GM10847 (cell line): Measurements from ENCODE around the gene NKX1-1.

Source experiments
- POLR2A ChIP-seq: IDR thresholded peaks from 2 replicates; pipeline ENCODE4 v1.6.1; 2011; ENCODE audit not compliant: insufficient read length; ENCODE audit errors: extremely low read depth

Gene NKX1-1

DNA sequence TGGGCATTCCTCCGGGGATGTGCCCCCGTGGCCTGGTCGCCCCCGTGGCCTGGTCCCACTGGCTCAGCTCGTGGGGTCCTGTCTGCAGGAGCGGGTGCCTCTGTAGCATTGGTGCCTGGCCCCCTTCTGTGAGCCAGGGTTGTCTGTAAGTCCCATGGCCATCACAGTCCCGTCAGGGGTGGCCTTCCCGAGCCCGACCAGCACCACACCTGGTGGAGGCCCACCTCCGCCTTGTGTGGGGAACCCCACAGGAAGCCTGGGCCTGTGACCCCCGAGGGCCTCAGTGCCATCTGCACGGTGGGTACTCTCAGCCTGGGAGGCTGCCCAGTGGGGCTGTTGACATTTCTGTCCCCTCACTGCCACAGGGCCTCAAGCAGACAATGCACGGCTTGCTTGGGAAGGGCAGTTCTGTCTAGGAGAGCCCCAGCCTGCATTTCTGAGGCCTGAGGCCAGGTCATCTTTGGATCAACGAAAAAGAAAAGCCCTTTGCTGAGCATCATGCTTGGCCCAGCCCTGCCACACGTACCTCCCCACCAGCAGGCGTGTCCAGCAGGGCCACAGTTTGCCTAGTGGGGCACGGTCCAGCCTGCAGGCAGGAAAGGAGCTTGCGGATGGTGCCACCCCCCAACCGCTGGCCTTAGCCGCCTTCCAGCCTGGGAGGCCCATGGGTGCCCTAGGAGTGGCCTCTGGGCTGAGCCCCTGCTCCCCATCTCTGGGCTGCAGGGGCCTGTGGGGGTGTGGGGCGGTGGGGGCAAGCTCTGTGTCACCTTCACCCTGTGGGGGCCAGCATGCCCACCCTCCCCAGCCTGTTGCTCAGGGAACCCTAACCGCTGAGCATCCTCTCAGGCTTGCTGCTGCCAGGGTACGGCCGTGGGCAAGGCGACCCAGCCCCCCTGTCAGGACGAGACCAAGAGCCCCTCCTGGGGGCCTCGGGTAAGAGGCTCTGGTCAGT is 23.2 kb downstream of the NKX1-1 start:
- TF ChIP-seq POLR2A: no peak

DNA sequence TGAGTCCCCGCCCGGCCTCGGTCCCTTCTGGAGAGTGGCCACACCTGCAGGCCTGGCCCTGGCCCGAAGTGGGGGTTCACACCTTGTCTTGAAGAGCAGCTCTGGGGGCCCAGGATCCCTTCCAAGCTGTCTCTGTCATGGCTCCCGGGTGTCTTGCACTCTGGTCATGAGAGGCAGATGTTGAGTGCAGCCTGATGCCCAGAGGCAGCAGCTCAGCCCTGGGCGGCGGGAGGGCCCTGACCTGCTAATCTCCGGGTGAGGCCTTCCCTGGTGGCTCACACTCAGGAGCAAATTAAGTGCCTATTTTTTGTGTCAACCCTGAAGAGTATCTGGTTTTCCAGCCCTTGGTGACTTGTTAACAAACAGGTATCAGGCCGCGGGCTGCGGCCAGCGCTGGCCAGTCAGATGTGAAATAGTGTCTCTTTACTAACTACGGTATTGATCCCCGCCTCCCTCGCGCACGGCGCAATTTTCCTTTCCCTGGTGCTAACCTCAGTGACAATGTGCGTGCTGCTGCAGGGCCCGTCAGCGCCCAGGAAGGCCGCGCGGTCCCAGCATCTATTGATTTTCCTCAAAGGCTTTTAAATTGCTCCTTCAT is 24.2 kb downstream of the NKX1-1 start:
- TF ChIP-seq POLR2A: no peak

DNA sequence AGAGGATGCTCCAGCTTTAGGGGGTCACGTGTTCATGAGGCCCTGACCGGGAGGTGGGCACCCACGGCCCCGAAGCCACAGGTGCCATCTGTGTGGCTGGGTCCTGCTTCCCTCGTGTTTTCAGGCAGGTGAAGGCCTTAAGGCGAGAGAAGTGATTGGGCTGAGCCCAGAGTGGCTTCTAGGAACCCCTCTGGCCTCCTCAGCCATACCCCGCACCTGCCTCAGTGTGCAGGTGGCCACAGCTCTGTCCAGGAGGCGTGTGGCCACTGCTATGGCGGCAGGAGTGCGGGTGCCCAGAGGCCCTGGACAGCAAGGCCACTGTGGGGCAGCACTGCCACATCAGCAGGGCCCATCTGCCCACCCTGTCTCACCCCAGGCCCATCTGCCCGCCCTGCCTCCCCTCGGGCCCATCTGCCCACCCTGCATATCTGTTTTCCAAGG is 25.0 kb downstream of the NKX1-1 start:
- TF ChIP-seq POLR2A: no peak

DNA sequence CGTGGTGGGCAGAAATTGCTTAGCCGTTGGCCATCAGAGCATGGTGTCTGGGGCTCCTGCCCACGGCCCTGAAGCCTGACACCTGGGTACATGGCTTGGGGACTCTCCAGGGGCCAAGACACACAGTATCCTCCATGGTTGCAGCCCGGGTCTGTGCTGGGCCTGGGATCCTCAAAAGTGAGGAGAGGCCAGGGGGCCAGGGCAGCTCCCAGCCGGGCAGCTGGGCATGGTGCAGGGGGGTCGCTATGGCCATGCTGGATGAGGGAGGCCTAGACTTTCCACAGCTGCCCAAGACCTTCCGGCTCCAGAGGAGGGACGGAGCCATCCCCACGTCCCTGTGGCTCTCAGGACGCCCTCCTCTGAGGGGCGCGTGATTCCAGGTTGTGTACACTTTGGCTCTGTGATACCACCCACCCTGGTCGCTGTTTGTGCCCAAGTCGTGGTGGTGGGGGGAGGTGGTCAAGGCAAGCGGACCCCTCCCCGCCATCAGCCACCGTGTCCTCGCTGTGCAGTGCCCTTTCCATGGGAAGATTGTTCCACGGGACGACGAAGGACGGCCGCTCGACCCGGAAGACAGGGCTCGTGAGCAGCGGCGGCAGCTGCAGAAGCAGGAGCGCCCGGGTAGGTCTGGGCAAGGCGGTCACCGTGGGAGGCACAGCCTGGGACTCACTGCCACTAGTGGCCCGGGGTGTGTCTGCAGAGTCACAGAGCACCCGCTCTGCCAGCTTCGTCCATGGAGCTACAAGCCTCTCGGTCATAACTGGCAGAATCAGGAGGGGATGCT is 25.7 kb downstream of the NKX1-1 start:
- TF ChIP-seq POLR2A: no peak

DNA sequence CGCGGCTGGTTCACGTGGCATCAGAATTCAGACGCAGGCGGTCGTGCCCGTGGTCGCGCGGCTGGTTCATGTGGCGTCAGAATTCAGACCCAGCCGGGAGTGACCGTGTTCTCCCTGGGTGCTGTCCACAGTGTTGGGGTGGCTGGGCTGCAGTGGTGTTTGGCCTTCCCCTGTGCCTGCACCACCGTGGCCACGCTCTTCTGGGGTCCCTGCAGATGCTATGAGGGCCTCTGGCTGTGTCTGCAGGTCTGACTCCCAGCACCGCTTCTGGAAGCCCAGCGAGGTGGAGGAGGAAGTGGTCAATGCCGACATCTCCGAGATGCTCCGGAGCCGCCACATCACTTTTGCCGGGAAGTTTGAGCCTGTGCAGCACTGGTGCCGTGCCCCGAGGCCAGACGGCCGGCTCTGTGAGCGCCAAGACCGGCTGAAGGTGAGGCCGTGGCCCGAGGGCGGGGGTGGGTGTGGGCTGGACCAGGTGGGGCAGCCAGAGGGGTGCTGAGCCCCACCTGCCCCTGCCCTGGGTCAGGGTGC is 26.4 kb downstream of the NKX1-1 start:
- TF ChIP-seq POLR2A: no peak

DNA sequence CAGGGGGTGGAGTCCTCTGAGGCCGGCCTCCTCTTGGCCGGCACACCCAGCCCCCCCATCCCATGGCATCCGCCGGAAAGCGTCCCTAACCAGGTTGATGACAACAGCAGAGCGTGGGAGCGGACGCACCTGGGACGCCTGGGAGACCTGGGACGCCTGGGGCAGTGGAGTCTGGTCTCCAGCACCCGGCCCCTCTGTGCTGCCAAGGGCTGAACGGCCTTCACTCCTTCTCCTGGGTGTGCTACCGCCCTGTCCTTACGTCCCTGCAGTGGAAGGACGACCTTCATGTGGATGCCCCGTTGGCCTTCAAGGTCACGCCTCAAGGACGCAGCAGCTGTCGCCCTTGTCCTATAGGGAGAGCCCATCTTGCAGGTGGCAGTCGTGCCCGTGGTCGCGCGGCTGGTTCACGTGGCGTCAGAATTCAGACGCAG is 26.9 kb downstream of the NKX1-1 start:
- TF ChIP-seq POLR2A: no peak

DNA sequence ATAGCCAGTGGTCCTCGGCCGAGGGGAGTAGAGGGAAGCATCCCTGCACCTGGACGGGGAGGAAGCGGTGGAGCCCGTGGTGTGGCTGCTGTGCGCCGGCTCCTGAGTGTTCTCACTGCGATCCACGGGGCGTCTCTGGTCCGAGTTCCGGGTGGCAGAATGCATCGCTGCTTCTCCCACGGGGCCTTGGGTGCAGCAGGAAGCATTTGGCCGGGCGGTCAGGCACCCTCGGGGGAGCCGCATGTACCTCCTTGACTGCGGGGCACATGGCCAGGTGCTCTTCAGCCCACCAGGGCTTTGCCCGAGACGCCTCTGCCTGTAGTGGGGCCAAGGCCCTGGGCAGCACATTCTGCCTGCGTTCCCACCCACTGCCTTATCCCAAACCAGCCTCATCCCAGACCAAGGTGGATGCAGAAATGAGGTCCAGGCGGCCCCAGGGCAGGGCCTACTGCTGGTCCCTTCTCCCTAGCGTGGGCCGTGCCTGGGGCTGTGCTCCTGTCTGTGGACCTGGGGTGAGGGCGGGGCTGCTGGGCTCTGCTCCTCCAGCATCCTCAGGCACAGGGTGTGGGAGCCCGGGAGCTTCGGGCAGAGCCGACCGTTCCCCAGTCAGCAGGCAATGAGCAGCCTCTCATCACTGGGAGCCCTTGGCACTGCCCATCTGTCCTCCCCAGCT is 27.5 kb downstream of the NKX1-1 start:
- TF ChIP-seq POLR2A: no peak

DNA sequence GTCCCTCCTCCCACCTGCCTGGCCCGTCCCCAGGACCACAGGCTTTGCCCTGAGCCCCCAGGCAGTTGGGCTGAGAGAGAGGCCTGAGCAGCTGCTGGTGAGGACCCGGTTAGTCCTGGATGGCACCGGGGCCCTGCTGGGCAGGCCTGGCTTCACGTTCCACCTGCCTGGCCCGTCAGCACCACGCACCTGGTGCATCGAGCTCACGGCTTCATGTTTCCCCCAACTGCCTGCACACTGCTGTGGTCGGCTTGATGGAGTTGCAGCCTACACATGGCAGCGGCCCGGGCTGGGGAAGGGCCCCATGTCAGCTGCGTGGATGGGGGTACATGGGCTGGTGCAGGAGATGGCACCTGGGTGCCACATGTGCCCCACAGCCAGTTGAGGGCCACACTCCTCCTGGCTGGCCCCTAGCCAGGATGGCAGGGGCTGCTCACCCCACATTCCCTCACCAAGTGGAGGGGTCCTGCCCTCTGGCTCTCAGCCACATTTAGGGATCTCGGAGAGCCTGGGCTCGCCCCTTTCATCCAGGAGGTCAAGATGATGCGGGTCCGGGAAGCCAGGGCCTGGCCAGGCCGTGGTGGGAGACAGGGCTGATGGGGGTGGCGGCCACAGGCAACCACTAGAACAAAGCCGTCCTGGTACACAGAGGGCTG is 28.5 kb downstream of the NKX1-1 start:
- no peak for TF ChIP-seq POLR2A

DNA sequence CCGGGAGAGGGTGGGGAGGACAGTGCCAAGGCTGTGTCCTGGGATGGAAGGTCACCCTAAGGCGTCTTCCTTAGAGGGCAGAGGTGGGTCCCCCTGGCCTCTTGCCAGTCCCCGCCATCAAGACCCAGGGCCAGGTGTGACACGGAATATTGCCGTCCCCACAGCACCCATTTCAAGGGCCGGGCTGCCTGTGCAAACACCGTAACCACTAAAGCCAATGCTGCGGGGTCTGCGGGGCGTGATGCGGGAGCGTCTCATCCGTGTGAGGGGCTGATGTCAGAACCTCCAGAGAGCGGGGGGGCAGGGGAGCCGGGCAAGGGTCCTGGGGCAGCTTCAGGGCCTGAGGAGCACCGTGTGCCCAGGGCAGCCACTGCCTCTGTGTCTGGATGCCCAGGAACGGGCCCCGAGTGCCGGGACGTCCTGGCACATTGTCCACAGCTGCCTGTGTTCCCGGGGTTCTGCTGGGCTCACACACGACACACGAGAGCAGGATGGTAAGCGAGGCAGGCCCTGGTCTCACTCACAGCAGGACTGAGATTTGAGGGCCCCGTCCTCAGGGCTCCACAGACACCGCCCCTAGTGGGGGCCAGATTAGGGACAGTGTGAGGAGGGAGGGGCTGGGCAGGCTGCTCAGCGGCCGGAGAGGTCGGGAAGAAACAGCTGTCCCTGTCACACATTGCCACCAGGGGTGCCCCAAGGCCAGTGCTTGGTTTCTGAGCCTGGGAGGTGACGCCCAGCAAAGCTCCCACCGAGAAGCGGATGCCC is 29.2 kb downstream of the NKX1-1 start:
- TF ChIP-seq POLR2A: no peak

DNA sequence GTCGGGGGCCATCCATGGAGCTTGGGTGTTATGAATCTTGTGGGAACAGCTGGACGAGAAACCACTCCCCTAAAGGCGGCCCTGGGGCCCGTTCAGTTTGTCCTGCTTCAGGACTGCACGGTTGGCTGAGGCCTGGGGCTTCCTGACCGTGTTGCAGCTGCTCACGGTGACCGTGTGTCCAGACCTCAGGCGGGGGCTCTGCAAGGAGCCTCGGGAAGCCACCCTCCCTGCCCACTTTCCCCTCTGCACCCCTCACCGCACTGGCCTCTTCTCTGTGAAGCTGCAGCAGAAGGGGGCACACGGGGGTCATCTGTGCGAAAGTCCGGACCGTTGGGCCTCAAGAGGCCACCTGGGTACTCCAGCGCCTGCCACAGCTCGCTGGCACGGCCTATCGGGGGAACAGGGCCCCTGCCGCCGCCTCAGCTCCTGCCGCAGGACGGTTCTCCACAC is 29.8 kb downstream of the NKX1-1 start:
- TF ChIP-seq POLR2A: no peak

DNA sequence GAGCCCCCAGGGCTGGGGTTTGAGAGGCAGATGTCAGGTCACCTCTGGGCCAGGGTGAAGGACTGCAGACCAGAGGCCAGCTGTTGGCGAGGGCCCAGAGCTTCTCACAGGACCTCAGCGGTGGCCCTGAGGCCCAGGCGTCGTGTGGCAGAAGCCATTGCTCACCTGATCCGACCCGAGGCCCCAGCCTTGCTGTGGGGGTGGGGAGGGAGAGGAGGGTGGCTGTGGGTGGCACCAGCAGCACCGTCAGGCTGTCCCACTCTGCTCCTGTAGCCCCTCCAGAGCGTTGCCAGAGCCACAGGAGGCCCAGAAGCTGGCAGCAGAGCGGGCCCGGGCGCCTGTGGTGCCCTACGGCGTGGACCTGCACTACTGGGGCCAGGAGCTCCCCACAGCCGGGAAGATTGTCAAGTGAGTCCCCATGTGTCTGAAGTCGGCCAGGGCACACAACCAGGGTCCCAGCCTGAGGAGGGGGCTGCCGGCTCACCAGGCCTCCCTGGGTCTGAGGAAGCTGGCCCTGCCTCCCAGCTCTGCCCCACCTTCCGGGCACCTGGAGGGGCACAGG is 30.4 kb downstream of the NKX1-1 start:
- TF ChIP-seq POLR2A: no peak

DNA sequence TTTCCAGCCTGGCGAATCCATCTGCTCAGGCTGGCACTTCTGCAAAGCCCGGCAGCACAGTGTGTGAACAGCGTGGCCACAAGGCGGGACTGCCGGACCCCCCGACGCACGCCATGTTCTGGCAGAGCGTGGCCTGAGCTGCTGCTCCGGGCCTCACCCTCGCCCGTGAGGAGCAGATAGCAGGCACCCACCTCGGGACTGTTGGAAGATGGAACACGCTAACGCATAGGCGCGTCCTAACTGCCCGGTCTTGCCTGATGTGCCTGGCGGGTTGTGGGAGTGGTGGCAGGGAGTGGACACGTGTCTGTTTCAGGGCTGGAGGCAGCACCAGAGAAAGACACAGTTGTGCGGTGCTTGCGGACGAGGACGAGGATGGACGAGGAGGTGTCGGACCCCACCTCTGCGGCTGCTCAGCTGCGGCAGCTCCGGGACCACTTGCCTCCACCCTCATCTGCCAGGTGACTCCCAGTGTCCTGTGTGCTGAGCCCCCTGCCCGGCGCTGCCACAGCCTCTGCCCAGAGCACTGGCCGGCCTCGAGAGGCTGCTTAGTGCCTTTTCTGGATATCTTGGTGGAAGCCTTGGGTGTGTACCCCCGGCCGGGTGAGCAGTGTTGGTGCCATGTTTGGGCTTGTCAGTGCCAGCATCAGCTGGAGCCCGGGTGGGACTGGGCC is 31.1 kb downstream of the NKX1-1 start:
- no peak for TF ChIP-seq POLR2A

DNA sequence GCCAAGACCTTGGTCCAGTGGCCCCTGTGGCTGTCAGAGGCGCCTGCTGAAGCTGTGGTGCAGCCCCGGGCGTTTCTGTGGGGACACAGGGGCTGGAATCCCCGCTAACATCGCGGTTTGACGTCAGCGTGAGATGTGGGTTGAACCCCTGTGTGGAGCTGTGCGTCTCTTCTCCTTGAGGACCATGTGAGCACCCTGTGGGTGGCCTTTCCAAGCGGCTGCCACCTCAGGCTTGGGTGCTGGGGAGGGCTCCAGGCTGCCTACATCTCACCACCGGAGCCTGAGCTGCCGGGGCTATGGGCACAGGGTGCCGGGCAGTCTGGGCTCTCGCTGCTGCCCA is 31.6 kb downstream of the NKX1-1 start:
- no peak for TF ChIP-seq POLR2A
